MCF 10A (cell line): ENCODE data around the gene FARS2. TPM values are rescaled to one million over a fixed set of nuclear protein-coding genes. Genes with fewer than 3 reads are reported as not detected.

Experiments used
- BruUV-seq: library from RNA; stranded (reverse); fragments of 400-500 nt; replicated peaks from 2 replicates; lab custom pipeline; 2021; lab: Mats Ljungman, UMichigan
- CTCF ChIA-PET: fragments of 300-600 bp; sonication (Branson Sonifier 250); formaldehyde crosslinking; extraction: SDS; loops from one replicate; lab custom pipeline; 2021; ENCODE audit warnings: antibody characterized with exemption, inconsistent platforms; lab: Yijun Ruan, JAX
- POLR2A ChIA-PET: fragments of 300-600, 350-650 bp; sonication (Branson Sonifier 250); formaldehyde crosslinking; extraction: SDS; loops from one replicate; lab custom pipeline; 2020; ENCODE audit warnings: antibody characterized with exemption, inconsistent platforms; lab: Yijun Ruan, JAX
- DNase-seq: peaks from one replicate; pipeline ENCODE4 v3.0.0-alpha.2; 2018; ENCODE audit not compliant: unreplicated experiment
- H3K27ac Mint-ChIP-seq: one replicate; pipeline ENCODE4 v1.8.0; 2022; ENCODE audit warnings: mild to moderate bottlenecking, low read depth, mixed read lengths; ENCODE audit not compliant: unreplicated experiment
- H3K27me3 Mint-ChIP-seq: one replicate; pipeline ENCODE4 v1.8.0; 2022; ENCODE audit warnings: mixed read lengths; ENCODE audit not compliant: insufficient read depth, unreplicated experiment
- H3K36me3 Mint-ChIP-seq: one replicate; pipeline ENCODE4 v1.8.0; 2022; ENCODE audit warnings: mild to moderate bottlenecking, moderate library complexity, mixed read lengths; ENCODE audit not compliant: insufficient read depth, unreplicated experiment
- H3K4me1 Mint-ChIP-seq: one replicate; pipeline ENCODE4 v1.8.0; 2022; ENCODE audit warnings: mixed read lengths; ENCODE audit not compliant: insufficient read depth, unreplicated experiment
- H3K4me3 Mint-ChIP-seq: one replicate; pipeline ENCODE4 v1.8.0; 2022; ENCODE audit warnings: mild to moderate bottlenecking, moderate library complexity, mixed read lengths; ENCODE audit not compliant: unreplicated experiment
- H3K9me3 Mint-ChIP-seq: one replicate; pipeline ENCODE4 v1.8.0; 2022; ENCODE audit warnings: mixed read lengths; ENCODE audit not compliant: unreplicated experiment
- intact Hi-C: fragments of 100-400 bp; cut with micrococcal nuclease; formaldehyde crosslinking; loops from 2 replicates; pipeline ENCODE4 v1.14.1; 2022
- total RNA-seq: library from RNA; stranded (reverse); gene quantifications from 2 replicates; pipeline ENCODE4 v1.2.3, GENCODE V29; 2022
- TF ChIP-seq, protein P1 (sequence below): fragments of 200-600 bp; IDR thresholded peaks from one replicate; pipeline ENCODE4 v1.8.0; 2022; ENCODE audit warnings: antibody characterized with exemption, mild to moderate bottlenecking; ENCODE audit not compliant: unreplicated experiment

The FARS2 gene
- total RNA-seq, 1 experiment from 2014 or later, result 18.2 TPM

DNA sequence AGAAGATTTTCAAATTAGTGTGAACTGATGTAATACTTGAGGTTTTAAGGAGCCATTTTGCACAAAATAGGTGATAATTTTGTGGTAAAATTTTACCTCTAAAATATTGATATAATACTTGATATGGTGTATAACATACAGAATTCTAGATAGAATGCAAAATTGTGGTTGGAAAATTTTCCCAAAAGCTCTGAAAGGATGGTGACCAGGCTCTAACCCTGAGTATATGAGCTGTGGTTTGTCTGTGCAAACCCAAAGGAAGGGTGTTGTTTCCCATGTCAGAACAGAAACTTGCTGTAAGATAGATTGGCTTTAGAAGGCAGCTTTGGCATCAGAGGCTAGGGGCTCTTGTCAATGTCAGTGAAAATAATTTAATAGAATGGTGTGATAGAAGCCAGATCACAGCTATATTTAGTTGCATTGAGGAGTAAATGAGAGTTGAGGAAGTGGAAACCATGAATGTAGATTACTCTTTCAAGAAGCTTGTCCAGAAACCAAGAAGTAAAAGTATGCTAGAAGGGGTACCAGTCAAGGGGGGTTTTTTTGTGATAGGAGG, 257.7 kb downstream of the FARS2 start:
- ChIA-PET POLR2A (no interaction called here), CTCF (interaction anchor here (0.6 kb wide), 1 partner anchor 778 kb away, joined by 3 read pairs; no protein-coding TSS in a partner anchor)
- Mint-ChIP-seq H3K27ac (no peak overlapping the region), H3K36me3 (no peaks in the 10 kb centered on the region), H3K27me3 (no peaks in the 10 kb centered on the region), H3K9me3 (no peaks in the 10 kb centered on the region), H3K4me1 (no peaks in the 10 kb centered on the region), H3K4me3 (no peak overlapping the region)
- TF ChIP-seq, protein P1, sequence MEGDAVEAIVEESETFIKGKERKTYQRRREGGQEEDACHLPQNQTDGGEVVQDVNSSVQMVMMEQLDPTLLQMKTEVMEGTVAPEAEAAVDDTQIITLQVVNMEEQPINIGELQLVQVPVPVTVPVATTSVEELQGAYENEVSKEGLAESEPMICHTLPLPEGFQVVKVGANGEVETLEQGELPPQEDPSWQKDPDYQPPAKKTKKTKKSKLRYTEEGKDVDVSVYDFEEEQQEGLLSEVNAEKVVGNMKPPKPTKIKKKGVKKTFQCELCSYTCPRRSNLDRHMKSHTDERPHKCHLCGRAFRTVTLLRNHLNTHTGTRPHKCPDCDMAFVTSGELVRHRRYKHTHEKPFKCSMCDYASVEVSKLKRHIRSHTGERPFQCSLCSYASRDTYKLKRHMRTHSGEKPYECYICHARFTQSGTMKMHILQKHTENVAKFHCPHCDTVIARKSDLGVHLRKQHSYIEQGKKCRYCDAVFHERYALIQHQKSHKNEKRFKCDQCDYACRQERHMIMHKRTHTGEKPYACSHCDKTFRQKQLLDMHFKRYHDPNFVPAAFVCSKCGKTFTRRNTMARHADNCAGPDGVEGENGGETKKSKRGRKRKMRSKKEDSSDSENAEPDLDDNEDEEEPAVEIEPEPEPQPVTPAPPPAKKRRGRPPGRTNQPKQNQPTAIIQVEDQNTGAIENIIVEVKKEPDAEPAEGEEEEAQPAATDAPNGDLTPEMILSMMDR, result no peak
- no TSS peak for BruUV-seq
- intact Hi-C loops, result no loop called here
- no peak for DNase-seq

DNA sequence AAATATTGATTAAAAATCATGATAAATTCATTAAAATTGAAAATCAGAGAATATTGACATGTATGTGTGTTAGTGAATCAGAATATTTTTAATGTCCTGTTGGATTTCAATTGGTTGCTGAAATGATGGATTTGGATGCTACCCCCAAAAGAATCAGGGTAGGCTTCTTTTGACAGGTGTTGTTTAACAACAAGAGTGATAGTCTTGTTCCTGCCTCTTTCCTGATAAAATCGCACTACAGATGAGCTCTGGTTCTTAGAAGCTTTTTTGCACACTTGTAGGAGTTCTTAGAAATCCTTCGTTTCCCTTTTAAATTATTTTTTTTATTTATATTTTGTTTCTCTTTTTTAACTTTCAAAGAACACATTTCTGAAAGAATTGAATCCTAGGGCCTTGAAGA, 259.5 kb downstream of the FARS2 start:
- Mint-ChIP-seq H3K27ac (no peak overlapping the region), H3K9me3 (no peaks in the 10 kb centered on the region), H3K4me3 (no peak overlapping the region), H3K36me3 (no peaks in the 10 kb centered on the region), H3K27me3 (no peaks in the 10 kb centered on the region), H3K4me1 (no peaks in the 10 kb centered on the region)
- intact Hi-C loops, result no loop called here
- BruUV-seq, result no TSS peak
- POLR2A ChIA-PET, result no interaction called here
- TF ChIP-seq, protein P1, result no peak
- no peak for DNase-seq
- CTCF ChIA-PET, result interaction anchor here (0.6 kb wide), 1 partner anchor 19 kb away, joined by 4 read pairs; no protein-coding TSS in a partner anchor

DNA sequence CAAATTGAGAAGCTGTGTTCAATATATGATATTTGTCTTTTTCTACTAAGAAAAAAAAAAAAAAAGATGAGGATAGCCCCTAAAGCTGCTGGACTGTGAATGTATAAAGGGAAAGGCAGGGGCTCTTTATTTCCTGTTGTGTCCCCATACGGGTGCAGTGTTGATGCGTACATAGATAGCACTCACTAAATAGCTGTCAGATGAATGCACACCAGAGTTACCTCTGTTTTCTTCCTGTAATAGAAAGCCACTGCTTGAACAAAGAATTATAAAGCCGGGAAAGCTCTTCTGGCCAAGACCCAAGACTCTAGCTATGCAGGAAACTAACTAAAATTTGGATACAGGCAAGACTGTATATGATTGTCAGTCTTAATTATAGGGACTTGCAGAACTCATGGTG, 260.0 kb downstream of the FARS2 start:
- ChIA-PET CTCF (interaction anchor here (0.6 kb wide), 1 partner anchor 20 kb away, joined by 4 read pairs; no protein-coding TSS in a partner anchor), POLR2A (no interaction called here)
- no peak overlapping the region for H3K27ac Mint-ChIP-seq
- no TSS peak for BruUV-seq
- intact Hi-C loops, result no loop called here
- DNase-seq, result no peak
- no peaks in the 10 kb centered on the region for H3K36me3 Mint-ChIP-seq
- no peak overlapping the region for H3K4me3 Mint-ChIP-seq
- H3K4me1 Mint-ChIP-seq, result no peaks in the 10 kb centered on the region
- H3K9me3 Mint-ChIP-seq, result no peaks in the 10 kb centered on the region
- no peaks in the 10 kb centered on the region for H3K27me3 Mint-ChIP-seq
- TF ChIP-seq, protein P1, result no peak

DNA sequence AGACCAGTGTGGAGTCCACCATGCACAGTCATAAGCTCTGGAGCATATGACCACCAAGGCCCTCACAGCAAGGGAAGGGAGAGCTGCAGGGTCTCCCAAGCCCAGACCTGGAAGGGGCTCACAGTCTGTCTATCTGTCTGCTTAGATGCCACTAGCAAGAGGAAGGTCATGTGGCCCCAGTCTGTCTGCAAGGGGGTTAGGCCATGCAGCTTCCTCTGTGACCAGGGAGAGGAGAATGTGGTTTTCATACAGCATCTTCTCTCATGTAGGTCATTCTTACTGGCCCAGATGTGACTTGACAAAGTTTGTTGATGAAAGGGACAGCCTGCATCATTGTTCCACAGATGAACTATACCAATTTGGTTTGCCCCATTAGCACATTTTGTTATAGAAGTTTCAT, 260.8 kb downstream of the FARS2 start:
- intact Hi-C loops, result no loop called here
- POLR2A ChIA-PET, result no interaction called here
- TF ChIP-seq, protein P1, result no peak

More for the DNA sequence above, 260.8 kb downstream of the FARS2 start:
- BruUV-seq, result no TSS peak
- no peak overlapping the region for H3K4me3 Mint-ChIP-seq
- no peaks in the 10 kb centered on the region for H3K4me1 Mint-ChIP-seq
- CTCF ChIA-PET, result no interaction called here
- H3K36me3 Mint-ChIP-seq, result no peaks in the 10 kb centered on the region
- no peak overlapping the region for H3K27ac Mint-ChIP-seq
- DNase-seq, result no peak
- H3K27me3 Mint-ChIP-seq, result no peaks in the 10 kb centered on the region
- no peaks in the 10 kb centered on the region for H3K9me3 Mint-ChIP-seq
